Caco-2 (cell line): ENCODE measurements around the gene AP2M1. TPM values are rescaled to one million over a fixed set of nuclear protein-coding genes. Genes with fewer than 3 reads are reported as not detected.

Experiments used
- BruUV-seq: library from RNA; stranded (reverse); fragments of 400-500 nt; replicated peaks from 2 replicates; lab custom pipeline; 2021; lab: Mats Ljungman, UMichigan
- CTCF ChIA-PET: fragments of 300-600 bp; sonication (Branson Sonifier 250); formaldehyde crosslinking; loops from one replicate; lab custom pipeline; 2022; ENCODE audit warnings: antibody characterized with exemption; lab: Charles Lee
- POLR2A ChIA-PET: fragments of 300-600 bp; sonication (Branson Sonifier 250); formaldehyde crosslinking; loops from one replicate; lab custom pipeline; 2022; ENCODE audit warnings: antibody characterized with exemption; lab: Charles Lee
- DNase-seq, 2 experiments: peaks; one replicate each; pipeline versions ENCODE4 v3.0.0 to v3.0.0-alpha.2; 2020 to 2022
- H3K27me3 ChIP-seq: replicated peaks from 2 replicates; pipeline ENCODE4 v1.6.0; 2011; ENCODE audit warnings: low read length; ENCODE audit not compliant: control insufficient read depth, insufficient read depth
- H3K36me3 ChIP-seq: 2 replicates; pipeline ENCODE4 v1.5.1; 2011; ENCODE audit warnings: low read length; ENCODE audit not compliant: control insufficient read depth, insufficient read depth
- H3K4me1 ChIP-seq: fragments of 250-450 bp; sonication (Bioruptor Pico); 2 replicates; pipeline ENCODE4 v1.5.1; 2020; ENCODE audit warnings: mild to moderate bottlenecking
- H3K4me3 ChIP-seq: 2 replicates; pipeline ENCODE4 v1.5.1; 2011; ENCODE audit warnings: low read depth, mild to moderate bottlenecking, control low read depth, low read length
- H3K9me3 ChIP-seq: fragments of 250-450 bp; sonication (Bioruptor Pico); 2 replicates; pipeline ENCODE4 v1.5.1; 2020; ENCODE audit warnings: mild to moderate bottlenecking, moderate library complexity
- H3K27ac Mint-ChIP-seq: one replicate; pipeline ENCODE4 v1.8.0; 2022; ENCODE audit warnings: mixed read lengths; ENCODE audit not compliant: unreplicated experiment
- H3K27me3 Mint-ChIP-seq: one replicate; pipeline ENCODE4 v1.8.0; 2022; ENCODE audit warnings: mixed read lengths; ENCODE audit not compliant: insufficient read depth, unreplicated experiment
- H3K36me3 Mint-ChIP-seq: one replicate; pipeline ENCODE4 v1.8.0; 2022; ENCODE audit warnings: mild to moderate bottlenecking, mixed read lengths; ENCODE audit not compliant: insufficient read depth, unreplicated experiment
- H3K4me1 Mint-ChIP-seq: one replicate; pipeline ENCODE4 v1.8.0; 2022; ENCODE audit warnings: low read depth, mixed read lengths; ENCODE audit not compliant: unreplicated experiment
- H3K4me3 Mint-ChIP-seq: one replicate; pipeline ENCODE4 v1.8.0; 2022; ENCODE audit warnings: mild to moderate bottlenecking, moderate library complexity, mixed read lengths; ENCODE audit not compliant: unreplicated experiment
- H3K9me3 Mint-ChIP-seq: one replicate; pipeline ENCODE4 v1.8.0; 2022; ENCODE audit warnings: mixed read lengths; ENCODE audit not compliant: unreplicated experiment
- CTCF ChIP-seq, 2 experiments: fragments of 200-600 bp in 1 of 2; IDR thresholded peaks; 1 replicate in 1 of 2; 2 replicates in 1 of 2; pipeline versions ENCODE4 v1.5.1 to v1.8.0; 2011 to 2022; ENCODE audit warnings: antibody characterized with exemption in 1 of 2, control low read depth in 1 of 2, inconsistent platforms in 1 of 2, low read depth in 1 of 2, low read length in 1 of 2, mild to moderate bottlenecking in 1 of 2, moderate library complexity in 1 of 2; ENCODE audit not compliant: insufficient read depth in 1 of 2, severe bottlenecking in 1 of 2, unreplicated experiment in 1 of 2
- intact Hi-C: fragments of 100-400 bp; cut with micrococcal nuclease; formaldehyde crosslinking; loops from one replicate; pipeline ENCODE4 v1.10.0; 2022; ENCODE audit not compliant: unreplicated experiment
- total RNA-seq: library from RNA; stranded (reverse); gene quantifications from 2 replicates; pipeline ENCODE4 v1.2.3, GENCODE V29; 2022

AP2M1 gene
- total RNA-seq, 1 experiment from 2014 or later = 214 TPM

DNA sequence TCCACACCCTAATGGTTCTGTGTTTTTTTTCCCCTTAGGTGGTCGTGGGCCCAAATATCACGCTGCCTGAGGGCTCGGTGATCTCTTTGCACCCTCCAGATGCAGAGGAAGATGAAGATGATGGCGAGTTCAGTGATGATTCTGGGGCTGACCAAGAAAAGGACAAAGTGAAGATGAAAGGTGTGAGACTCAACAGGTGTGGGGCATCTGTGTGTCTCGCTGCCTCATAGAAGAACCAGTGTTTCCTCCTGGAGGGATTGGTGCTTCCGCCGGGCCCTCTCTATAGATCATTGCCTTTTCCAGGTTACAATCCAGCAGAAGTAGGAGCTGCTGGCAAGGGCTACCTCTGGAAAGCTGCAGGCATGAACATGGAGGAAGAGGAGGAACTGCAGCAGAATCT, 32.5 kb upstream of the AP2M1 start:
- Mint-ChIP-seq H3K9me3 (no peaks in the 10 kb centered on the region), H3K27ac (no peak overlapping the region), H3K36me3 (peaks cover 26% of the 10 kb centered on the region), H3K4me3 (no peak overlapping the region), H3K27me3 (no peaks in the 10 kb centered on the region), H3K4me1 (no peaks in the 10 kb centered on the region)
- no peak for TF ChIP-seq CTCF (IDR thresholded peaks at IDR 0.05; ENCODE audit: insufficient read depth in 1 of 2, low read depth in 1 of 2, low read length in 1 of 2, severe bottlenecking in 1 of 2, unreplicated experiment in 1 of 2)
- CTCF ChIA-PET = no interaction called here
- Histone ChIP-seq H3K36me3 (peaks cover 6% of the 10 kb centered on the region), H3K27me3 (no peaks in the 10 kb centered on the region), H3K9me3 (no peaks in the 10 kb centered on the region), H3K4me1 (no peaks in the 10 kb centered on the region), H3K4me3 (no peak overlapping the region)
- POLR2A ChIA-PET = no interaction called here
- no peak for DNase-seq
- intact Hi-C loops = no loop called here
- no TSS peak for BruUV-seq

GRCh38 chr3:184143327-184143726, 31.3 kb upstream of the AP2M1 start:
- BruUV-seq = no TSS peak
- H3K4me3 Mint-ChIP-seq = no peak overlapping the region
- Histone ChIP-seq H3K4me1 (no peaks in the 10 kb centered on the region), H3K36me3 (peaks cover 6% of the 10 kb centered on the region), H3K27me3 (no peaks in the 10 kb centered on the region), H3K9me3 (no peaks in the 10 kb centered on the region), H3K4me3 (no peak overlapping the region)
- ChIA-PET CTCF (interaction anchor here (1.1 kb wide), 1 partner anchor 248 kb away, joined by 4 read pairs; no protein-coding TSS in a partner anchor), POLR2A (no interaction called here)
- H3K27me3 Mint-ChIP-seq = no peaks in the 10 kb centered on the region
- no peaks in the 10 kb centered on the region for H3K9me3 Mint-ChIP-seq
- H3K36me3 Mint-ChIP-seq = peaks cover 27% of the 10 kb centered on the region
- H3K27ac Mint-ChIP-seq = no peak overlapping the region
- H3K4me1 Mint-ChIP-seq = no peaks in the 10 kb centered on the region
- intact Hi-C loops = no loop called here
- DNase-seq = no peak
- no peak for TF ChIP-seq CTCF (IDR thresholded peaks at IDR 0.05; ENCODE audit: insufficient read depth in 1 of 2, low read depth in 1 of 2, low read length in 1 of 2, severe bottlenecking in 1 of 2, unreplicated experiment in 1 of 2)

DNA sequence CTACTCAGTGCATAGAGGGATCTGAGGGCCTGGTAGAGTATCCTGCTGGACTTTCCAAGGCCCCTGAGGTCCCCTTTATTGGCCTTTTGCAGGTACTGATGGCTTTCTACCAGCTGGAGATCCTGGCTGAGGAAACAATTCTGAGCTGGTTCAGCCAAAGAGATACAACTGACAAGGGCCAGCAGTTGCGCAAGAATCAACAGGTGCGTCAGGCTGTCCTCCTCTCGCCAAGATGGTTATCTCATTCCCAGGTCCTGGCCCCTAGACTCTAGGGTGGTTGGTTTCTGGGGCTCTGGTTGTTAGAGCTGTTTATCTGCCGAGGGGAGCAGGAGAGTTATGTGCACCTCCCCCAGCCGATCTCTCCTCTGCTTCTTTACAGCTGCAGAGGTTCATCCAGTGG, 30.1 kb upstream of the AP2M1 start:
- no peak for TF ChIP-seq CTCF (IDR thresholded peaks at IDR 0.05; ENCODE audit: insufficient read depth in 1 of 2, low read depth in 1 of 2, low read length in 1 of 2, severe bottlenecking in 1 of 2, unreplicated experiment in 1 of 2)
- Histone ChIP-seq H3K27me3 (no peaks in the 10 kb centered on the region), H3K9me3 (no peaks in the 10 kb centered on the region), H3K4me3 (no peak overlapping the region), H3K36me3 (peaks cover 6% of the 10 kb centered on the region), H3K4me1 (no peaks in the 10 kb centered on the region)
- H3K4me3 Mint-ChIP-seq = no peak overlapping the region
- CTCF ChIA-PET = interaction anchor here (0.8 to 1.1 kb wide), 2 partner anchors 10 to 249 kb away, joined by 4 read pairs; partner anchors contain the start of gene EIF2B5
- H3K27me3 Mint-ChIP-seq = no peaks in the 10 kb centered on the region
- H3K9me3 Mint-ChIP-seq = no peaks in the 10 kb centered on the region
- POLR2A ChIA-PET = interaction anchor here (1.7 kb wide), 1 partner anchor 41 kb away, joined by 8 read pairs; the partner anchor contains the start of gene ABCF3
- H3K36me3 Mint-ChIP-seq = peaks cover 30% of the 10 kb centered on the region
- DNase-seq = no peak
- H3K27ac Mint-ChIP-seq = no peak overlapping the region
- intact Hi-C loops = loop anchor here (2.0 kb wide), 2 partner anchors 104 to 144 kb away; partner anchors contain the start of genes ALG3 and EEF1AKMT4
- H3K4me1 Mint-ChIP-seq = no peaks in the 10 kb centered on the region
- no TSS peak for BruUV-seq
